Measurements from ENCODE around the gene TMEM186. TPM values are rescaled to one million over a fixed set of nuclear protein-coding genes. Genes with fewer than 3 reads are reported as not detected.
"Not testable (repeated sequence)": the region's sequence is repeated elsewhere in the genome, so short reads cannot be mapped to it uniquely, and the experiment has no call there.

Gene TMEM186
- polyA plus RNA-seq, 4 donors = 14.7 to 17.1 (median 16.1) TPM

GRCh38 chr16:8777217-8777616 is 20.2 kb downstream of the TMEM186 start:
- DNase-seq (ENCODE audit: low read depth in 4 of 4, low spot score in 3 of 4) = no peak

GRCh38 chr16:8776129-8776584 is 21.3 kb downstream of the TMEM186 start:
- DNase-seq (ENCODE audit: low read depth in 4 of 4, low spot score in 3 of 4) = no peak

- no peak for DNase-seq (ENCODE audit: low read depth in 4 of 4, low spot score in 3 of 4)
These were observed 22.1 kb downstream of the TMEM186 start for GRCh38 chr16:8775359-8775758.

- DNase-seq (ENCODE audit: low read depth in 4 of 4, low spot score in 3 of 4) = no peak
These were observed 23.2 kb downstream of the TMEM186 start for GRCh38 chr16:8774208-8774607.

- no peak for DNase-seq (ENCODE audit: low read depth in 4 of 4, low spot score in 3 of 4)
These were observed 23.9 kb downstream of the TMEM186 start for GRCh38 chr16:8773537-8773936.

GRCh38 chr16:8768692-8769091 is 28.7 kb downstream of the TMEM186 start:
- DNase-seq (ENCODE audit: low read depth in 4 of 4, low spot score in 3 of 4) = no peak

- DNase-seq (ENCODE audit: low read depth in 4 of 4, low spot score in 3 of 4) = no peak
These were observed 29.2 kb downstream of the TMEM186 start for GRCh38 chr16:8768283-8768682.

- no peak for DNase-seq (ENCODE audit: low read depth in 4 of 4, low spot score in 3 of 4)
These were observed 30.3 kb downstream of the TMEM186 start for GRCh38 chr16:8767176-8767575.

GRCh38 chr16:8764525-8765250 is 32.8 kb downstream of the TMEM186 start:
- no peak for DNase-seq (ENCODE audit: low read depth in 4 of 4, low spot score in 3 of 4)

GRCh38 chr16:8763899-8764298 is 33.5 kb downstream of the TMEM186 start:
- no peak for DNase-seq (ENCODE audit: low read depth in 4 of 4, low spot score in 3 of 4)

GRCh38 chr16:8763083-8763482 is 34.4 kb downstream of the TMEM186 start:
- no peak for DNase-seq (ENCODE audit: low read depth in 4 of 4, low spot score in 3 of 4)

- no peak for DNase-seq (ENCODE audit: low read depth in 4 of 4, low spot score in 3 of 4)
These were observed 35.2 kb downstream of the TMEM186 start for GRCh38 chr16:8762254-8762653.

GRCh38 chr16:8761078-8761477 is 36.4 kb downstream of the TMEM186 start:
- no peak for DNase-seq (ENCODE audit: low read depth in 4 of 4, low spot score in 3 of 4)

- DNase-seq (ENCODE audit: low read depth in 4 of 4, low spot score in 3 of 4) = no peak
These were observed 37.4 kb downstream of the TMEM186 start for GRCh38 chr16:8760021-8760420.

- DNase-seq (ENCODE audit: low read depth in 4 of 4, low spot score in 3 of 4) = no peak
These were observed 39.4 kb downstream of the TMEM186 start for GRCh38 chr16:8758022-8758421.

GRCh38 chr16:8756755-8757154 is 40.7 kb downstream of the TMEM186 start:
- DNase-seq (ENCODE audit: low read depth in 4 of 4, low spot score in 3 of 4) = no peak

GRCh38 chr16:8753416-8754054 is 43.9 kb downstream of the TMEM186 start:
- DNase-seq (ENCODE audit: low read depth in 4 of 4, low spot score in 3 of 4) = no peak

- DNase-seq (ENCODE audit: low read depth in 4 of 4, low spot score in 3 of 4) = no peak
These were observed 44.7 kb downstream of the TMEM186 start for GRCh38 chr16:8752706-8753105.

- no peak for DNase-seq (ENCODE audit: low read depth in 4 of 4, low spot score in 3 of 4)
These were observed 45.7 kb downstream of the TMEM186 start for GRCh38 chr16:8751481-8752311.

- not testable (repeated sequence) for DNase-seq (ENCODE audit: low read depth in 4 of 4, low spot score in 3 of 4)
These were observed 48.5 kb downstream of the TMEM186 start for GRCh38 chr16:8748944-8749343.
